GM18511 (cell line): ENCODE measurements around the gene DOK7.
"Not testable (repeated sequence)": the region's sequence is repeated elsewhere in the genome, so short reads cannot be mapped to it uniquely, and the experiment has no call there.

Source experiments
- ATAC-seq: cut with Tn5 transposase; IDR thresholded peaks from one replicate; pipeline ENCODE4 v1.9.1; 2021; ENCODE audit warnings: mild to moderate bottlenecking, moderate library complexity; ENCODE audit not compliant: unreplicated experiment

DOK7 gene

GRCh38 chr4:3500634-3501101 is 37.6 kb downstream of the DOK7 start:
- no peak for ATAC-seq

- ATAC-seq: no peak
Measured at GRCh38 chr4:3501126-3501824, 38.2 kb downstream of the DOK7 start.

- ATAC-seq: no peak
Measured at GRCh38 chr4:3501825-3502425, 38.8 kb downstream of the DOK7 start.

GRCh38 chr4:3502941-3503936 is 40.1 kb downstream of the DOK7 start:
- no peak for ATAC-seq

GRCh38 chr4:3505231-3505630 is 42.1 kb downstream of the DOK7 start:
- no peak for ATAC-seq

GRCh38 chr4:3508542-3508941 is 45.4 kb downstream of the DOK7 start:
- ATAC-seq: no peak

GRCh38 chr4:3510481-3510880 is 47.4 kb downstream of the DOK7 start:
- no peak for ATAC-seq

GRCh38 chr4:3511187-3511586 is 48.1 kb downstream of the DOK7 start:
- no peak for ATAC-seq

GRCh38 chr4:3511601-3512000 is 48.5 kb downstream of the DOK7 start:
- not testable (repeated sequence) for ATAC-seq

GRCh38 chr4:3512279-3512678 is 49.2 kb downstream of the DOK7 start:
- ATAC-seq: no peak

GRCh38 chr4:3512719-3513118 is 49.6 kb downstream of the DOK7 start:
- ATAC-seq: no peak

- no peak for ATAC-seq
Measured at GRCh38 chr4:3513807-3514206, 50.7 kb downstream of the DOK7 start.

GRCh38 chr4:3514221-3514780 is 51.2 kb downstream of the DOK7 start:
- ATAC-seq: no peak

GRCh38 chr4:3514806-3515501 is 51.8 kb downstream of the DOK7 start:
- no peak for ATAC-seq

- ATAC-seq: no peak
Measured at GRCh38 chr4:3515646-3516045, 52.5 kb downstream of the DOK7 start.

- ATAC-seq: no peak
Measured at GRCh38 chr4:3516061-3516835, 53.1 kb downstream of the DOK7 start.

GRCh38 chr4:3516836-3517730 is 54.0 kb downstream of the DOK7 start:
- no peak for ATAC-seq

- ATAC-seq: no peak
Measured at GRCh38 chr4:3517731-3518510, 54.8 kb downstream of the DOK7 start.
